GM19455 (cell line): ENCODE results near the gene KIRREL3.

Experiments
- ATAC-seq: cut with Tn5 transposase; IDR thresholded peaks from one replicate; pipeline ENCODE4 v1.9.1; 2021; ENCODE audit not compliant: unreplicated experiment

KIRREL3 gene

DNA sequence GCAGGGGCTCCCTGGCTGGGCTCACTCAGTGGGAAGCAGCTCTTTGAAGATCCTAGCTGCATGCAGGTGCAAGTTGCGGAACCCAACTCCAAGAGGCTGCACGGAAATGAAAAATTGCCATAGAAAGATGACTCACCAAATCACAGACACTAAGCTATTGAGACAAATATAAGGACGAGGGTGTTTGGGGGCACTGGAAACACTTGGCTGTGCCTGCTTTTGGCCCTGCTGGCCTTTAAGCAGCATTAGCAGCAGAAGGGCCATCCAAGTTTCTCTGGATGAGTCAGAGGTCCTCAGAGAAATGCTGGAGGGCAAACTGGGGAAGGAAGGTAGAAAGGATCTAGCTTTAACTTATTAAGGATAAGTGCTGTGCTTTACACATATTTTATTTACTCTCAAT is 282.3 kb downstream of the KIRREL3 start:
- no peak for ATAC-seq

- no peak for ATAC-seq
Measured at GRCh38 chr11:126716456-126717083, 284.0 kb downstream of the KIRREL3 start.

DNA sequence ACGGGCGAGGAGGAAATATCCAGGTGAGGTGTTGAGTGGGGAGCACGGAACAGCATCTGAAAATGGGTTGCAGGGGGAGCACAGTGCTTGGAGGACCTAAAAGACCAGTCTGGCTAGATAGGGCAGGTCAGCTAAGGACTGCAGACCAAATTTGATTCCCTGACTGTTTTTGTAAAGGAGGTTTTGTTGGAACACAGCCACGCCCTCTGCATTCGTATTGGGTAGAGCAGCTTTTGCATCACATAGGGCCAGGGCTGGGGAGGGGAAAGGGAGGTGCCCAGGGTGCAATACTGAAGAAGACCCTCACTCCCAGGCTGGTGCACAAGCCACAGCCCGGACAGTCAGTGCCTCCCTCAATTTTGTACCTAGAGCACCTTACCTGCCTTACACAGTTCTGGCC is 286.8 kb downstream of the KIRREL3 start:
- ATAC-seq: no peak

DNA sequence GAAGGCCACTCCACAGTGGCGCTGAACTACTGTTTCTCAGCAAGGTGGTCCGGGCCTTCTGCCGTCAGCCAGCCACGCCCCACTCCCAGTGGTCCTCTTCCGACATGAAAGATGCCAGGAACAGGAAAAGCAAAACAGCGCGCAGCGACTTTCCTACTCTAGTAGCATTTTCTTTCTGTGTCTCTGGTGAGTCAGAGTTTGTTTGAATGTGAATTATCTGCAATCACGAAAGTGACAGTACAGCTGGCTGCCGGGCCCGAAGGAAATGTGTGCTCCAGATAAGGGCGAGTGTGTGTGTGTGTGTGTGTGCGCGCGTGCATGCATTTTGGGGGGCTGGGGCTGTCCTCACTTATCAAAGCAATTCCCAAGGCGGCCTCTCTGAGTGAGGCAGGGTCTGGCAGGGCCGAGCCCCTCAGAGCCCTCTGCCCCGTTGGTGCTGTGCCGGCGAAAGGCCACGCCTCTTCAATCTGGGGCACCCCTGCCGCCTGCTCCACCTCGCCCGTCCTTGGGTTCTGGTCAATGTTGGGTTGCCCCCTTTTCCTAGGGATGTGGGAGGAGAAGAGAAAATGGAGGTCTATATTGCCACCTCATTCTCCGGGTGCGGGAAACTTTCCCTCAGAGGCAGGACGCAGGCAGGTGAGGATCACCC is 288.5 kb downstream of the KIRREL3 start:
- no peak for ATAC-seq

DNA sequence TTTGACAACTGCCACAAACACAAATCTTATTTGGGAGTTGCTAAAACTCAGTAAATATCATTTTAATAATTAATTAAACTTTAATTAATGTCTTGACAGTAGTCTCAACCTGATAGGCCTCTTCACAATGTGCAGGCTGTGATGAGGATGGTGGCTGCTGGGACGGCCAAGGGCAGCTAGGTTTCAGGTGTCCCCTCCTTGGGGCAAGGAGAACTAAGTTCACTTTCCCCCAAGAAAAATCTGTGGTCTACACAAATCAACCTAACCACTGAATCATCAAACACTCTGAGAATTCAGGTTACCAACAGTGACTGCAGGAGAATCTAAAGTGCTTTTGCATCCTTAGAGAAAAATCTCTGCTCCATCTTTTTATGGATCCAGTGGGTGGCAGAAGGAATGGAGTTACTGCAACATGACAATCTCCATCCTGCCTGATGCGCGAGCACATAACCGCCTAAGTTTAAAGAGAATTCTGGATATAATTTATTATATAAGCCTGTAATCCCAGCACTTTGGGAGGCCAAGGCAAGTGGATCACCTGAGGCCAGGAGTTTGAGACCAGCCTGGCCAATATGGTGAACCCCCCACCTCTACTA is 289.7 kb downstream of the KIRREL3 start:
- ATAC-seq: no peak

DNA sequence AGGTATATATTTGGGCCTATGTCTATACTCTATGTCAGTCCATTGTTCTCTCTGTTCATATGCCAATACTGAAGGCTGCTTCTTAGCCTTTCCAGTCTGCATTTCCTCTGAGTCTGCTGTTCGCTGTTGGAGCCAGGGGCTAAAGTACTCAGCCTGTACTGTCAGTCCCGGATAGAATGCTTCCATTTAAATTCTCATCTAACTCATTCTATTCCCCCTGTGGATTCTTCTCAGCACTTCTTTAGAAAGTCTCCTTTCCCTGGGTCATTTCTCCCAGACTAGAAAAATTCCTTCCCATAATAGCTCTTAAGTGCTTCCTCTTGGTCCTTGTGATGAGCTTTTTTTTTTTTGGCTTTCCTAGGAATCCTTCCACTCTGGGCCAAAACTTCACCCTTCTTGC is 293.1 kb downstream of the KIRREL3 start:
- no peak for ATAC-seq

DNA sequence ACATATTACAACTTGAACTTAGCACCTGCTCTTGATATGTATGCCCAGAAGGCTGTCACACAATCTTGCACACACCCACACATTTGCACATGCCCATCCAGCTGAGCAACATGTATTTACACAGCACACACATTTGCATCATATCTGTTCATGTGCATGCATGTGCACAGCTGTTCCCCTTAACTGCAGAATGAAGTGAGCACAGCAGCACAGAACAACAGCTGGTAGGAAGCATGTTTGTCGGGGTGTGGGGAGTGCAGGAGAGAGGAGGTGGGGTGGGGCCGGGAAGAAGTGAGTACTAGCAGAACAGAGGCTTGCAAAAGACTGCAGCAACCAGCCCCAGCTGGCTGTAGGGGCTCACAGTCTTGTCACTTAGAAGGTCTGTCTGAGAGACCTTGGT is 296.5 kb downstream of the KIRREL3 start:
- no peak for ATAC-seq

DNA sequence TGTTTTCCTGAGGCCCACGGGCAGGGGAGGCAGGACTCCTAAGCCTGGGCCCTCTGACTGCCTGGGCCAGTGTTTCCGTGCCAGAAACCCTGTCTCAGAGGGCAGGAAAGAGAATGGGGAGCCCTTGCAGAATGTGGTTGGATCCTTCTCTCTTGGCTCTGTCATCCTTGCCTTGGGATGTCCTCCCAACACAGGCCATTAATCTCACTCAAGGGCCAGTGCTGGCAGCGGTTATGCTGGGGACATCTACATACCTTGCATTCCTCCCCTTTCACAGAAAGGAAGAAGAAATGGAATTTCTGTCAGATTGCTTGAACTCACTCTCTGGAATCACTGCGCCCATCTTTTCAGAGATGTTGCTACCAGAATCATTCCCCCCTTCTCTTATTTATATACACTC is 296.9 kb downstream of the KIRREL3 start:
- ATAC-seq: no peak

DNA sequence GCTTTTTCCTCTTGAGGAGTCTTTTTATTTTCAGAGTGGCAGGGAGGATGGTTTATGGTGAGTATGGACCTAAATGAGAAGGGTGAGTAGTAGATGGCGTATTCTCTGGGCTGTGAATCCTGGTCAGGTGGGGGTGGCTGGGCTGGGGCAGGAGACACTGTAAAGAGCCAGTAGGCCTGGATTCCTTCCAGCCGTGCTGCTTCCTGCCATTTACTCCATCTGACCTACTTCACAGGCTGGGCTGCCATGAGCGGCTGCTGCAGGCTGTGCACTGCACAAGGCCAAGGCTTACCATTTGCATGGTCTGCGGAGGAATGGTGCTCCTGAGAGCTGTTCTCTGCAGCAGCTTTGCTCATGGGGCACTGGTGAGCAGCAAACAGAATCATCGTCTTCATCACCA is 297.6 kb downstream of the KIRREL3 start:
- ATAC-seq: no peak

- ATAC-seq: no peak
Measured at GRCh38 chr11:126702165-126702720, 298.3 kb downstream of the KIRREL3 start.

- ATAC-seq: no peak
Measured at GRCh38 chr11:126701520-126701897, 299.1 kb downstream of the KIRREL3 start.

DNA sequence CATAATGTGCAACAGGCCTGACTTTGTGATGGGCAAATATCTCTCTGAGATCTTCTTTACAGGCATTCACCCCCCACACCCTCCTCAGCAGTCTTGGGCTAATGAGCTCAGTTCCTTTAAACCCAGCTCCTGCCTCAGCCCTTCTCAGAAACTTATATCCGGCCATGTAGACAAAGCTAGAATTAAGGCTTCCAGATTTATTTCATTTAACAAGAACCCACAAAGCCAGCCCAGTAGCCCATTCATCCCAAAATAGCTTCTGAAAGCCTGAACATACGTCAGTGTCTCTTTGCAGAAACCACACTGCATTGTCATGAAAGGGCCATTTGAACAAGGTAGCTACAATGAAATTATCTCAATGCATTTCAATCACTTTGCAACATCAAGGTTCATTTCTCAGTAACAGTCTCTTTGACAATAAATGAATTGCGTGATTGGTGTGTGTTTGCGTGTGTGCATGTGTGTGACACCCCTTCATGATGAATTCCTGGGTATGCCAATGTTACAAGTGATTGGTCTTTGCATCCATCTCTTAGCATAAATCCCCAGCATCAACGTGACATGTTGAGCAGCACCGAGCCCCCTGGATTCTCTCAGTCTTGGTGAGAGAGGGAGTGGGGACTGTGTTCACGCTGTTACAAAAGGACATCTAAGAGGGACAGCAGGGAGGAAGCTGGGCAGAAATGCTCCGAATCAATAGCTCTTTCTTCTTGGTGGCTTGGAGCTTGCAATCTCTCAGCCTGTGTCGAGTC is 299.6 kb downstream of the KIRREL3 start:
- peak; percentile 54 for ATAC-seq

DNA sequence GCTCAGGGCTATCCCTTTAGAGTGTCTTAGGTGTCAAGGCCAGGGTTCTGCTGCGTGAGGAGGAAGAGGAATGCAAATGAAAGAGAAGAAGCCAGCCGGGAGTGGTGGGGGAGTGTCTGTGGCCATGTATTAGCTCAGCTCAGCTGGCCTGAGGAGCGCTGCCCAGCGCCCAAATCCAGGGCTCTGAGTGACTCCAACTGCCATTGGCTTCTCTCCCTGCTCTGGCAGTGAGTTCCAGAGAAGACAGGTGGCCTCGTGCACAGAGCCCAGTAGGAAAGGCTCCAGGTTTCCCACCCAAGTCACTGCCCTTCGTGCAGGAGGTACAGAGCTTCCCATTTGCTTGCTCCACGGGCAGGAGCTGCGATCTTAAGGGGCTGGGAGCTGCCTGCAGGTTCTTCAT is 302.0 kb downstream of the KIRREL3 start:
- no peak for ATAC-seq

DNA sequence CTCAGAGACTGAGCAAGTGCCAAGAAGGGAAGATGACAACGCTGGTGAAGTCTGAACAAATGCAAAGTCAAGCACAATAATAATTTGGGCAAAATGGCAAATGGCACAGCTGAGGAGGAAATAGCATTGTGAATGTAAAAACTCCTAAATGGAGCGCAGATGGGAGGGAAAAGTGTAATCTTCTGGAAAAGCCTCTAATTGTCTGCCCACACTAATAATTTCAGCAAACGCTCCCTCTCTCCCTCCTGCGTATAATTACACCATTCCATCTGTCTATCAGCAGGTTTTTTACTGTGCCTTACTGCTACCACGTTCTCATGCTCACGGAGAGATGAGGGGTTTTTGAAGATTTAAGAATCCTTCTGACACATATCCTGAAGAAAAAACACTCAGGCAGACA is 302.6 kb downstream of the KIRREL3 start:
- no peak for ATAC-seq

- ATAC-seq: no peak
Measured at GRCh38 chr11:126696982-126697381, 303.6 kb downstream of the KIRREL3 start.

- ATAC-seq: no peak
Measured at GRCh38 chr11:126695293-126695692, 305.3 kb downstream of the KIRREL3 start.

DNA sequence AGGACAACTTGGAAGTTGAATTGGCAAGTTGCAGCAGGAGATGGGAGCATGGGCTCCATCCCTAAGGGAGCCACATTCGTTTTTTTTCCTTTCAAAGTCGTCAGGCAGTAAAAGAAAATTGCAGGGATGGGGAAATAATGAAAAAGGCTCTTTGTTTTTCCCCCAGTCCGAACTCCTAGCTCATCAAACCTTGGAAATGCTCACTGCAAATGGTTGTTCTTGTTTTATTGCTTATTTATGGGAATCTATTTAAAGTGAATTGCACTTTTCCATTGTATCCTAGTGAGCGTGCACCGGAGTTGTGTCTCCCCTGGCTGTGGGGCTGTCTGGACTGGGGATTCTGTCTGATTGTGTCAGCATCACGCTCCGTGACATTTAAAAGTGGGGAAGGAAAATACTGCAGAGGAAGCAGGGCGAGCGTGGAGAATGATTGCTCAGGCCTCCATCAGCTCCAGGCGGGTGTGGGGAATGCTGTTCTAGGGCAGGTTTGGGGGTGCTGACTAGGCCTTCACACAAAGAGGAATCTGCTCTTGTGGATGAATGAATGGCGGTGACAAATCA is 306.4 kb downstream of the KIRREL3 start:
- ATAC-seq: no peak

DNA sequence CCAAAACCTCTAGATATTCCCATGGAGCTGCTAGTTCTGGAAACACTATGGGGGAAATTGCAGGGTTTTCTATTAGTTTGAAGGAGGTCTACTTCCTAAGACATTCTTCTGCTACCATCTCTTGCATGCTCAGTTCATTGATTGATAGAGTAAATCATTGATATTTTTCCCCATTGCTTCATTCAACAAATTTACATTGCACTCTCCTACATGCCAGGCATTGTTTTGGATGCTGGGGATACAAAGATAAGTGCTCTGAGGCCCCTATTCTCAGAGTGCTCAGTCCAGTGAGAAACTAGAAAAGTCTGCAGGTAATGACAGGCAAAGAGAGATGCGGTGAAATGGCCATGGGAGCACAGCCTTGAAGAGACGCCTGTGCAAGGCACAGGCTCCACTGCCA is 313.1 kb downstream of the KIRREL3 start:
- ATAC-seq: no peak

- ATAC-seq: no peak
Measured at GRCh38 chr11:126686938-126687337, 313.6 kb downstream of the KIRREL3 start.

- ATAC-seq: no peak
Measured at GRCh38 chr11:126683766-126684728, 316.5 kb downstream of the KIRREL3 start.
